HepG2 (cell line): Measurements from ENCODE around the gene PITHD1. TPM values are rescaled to one million over a fixed set of nuclear protein-coding genes. Genes with fewer than 3 reads are reported as not detected.

Source experiments
- AKAP8 ChIP-seq: sonication (generic); formaldehyde crosslinking; IDR thresholded peaks from 2 replicates; pipeline ENCODE4 v1.5.1; 2020; ENCODE audit warnings: mild to moderate bottlenecking, missing genetic modification reagents
- ATAD3A ChIP-seq: sonication (generic); formaldehyde crosslinking; IDR thresholded peaks from 2 replicates; pipeline ENCODE4 v1.4.0; 2020; ENCODE audit warnings: missing genetic modification reagents
- CBFB ChIP-seq: sonication (generic); formaldehyde crosslinking; IDR thresholded peaks from 2 replicates; pipeline ENCODE4 v1.4.0; 2020; ENCODE audit warnings: missing genetic modification reagents
- CERS6 ChIP-seq: sonication (generic); formaldehyde crosslinking; IDR thresholded peaks from 2 replicates; pipeline ENCODE4 v1.5.0; 2020; ENCODE audit warnings: missing genetic modification reagents
- CREB1 ChIP-seq, 2 experiments: fragments of 450-650 bp in 1 of 2; IDR thresholded peaks; 2 replicates each; pipeline ENCODE4 v1.6.1; 2016 to 2017; ENCODE audit warnings: control low read depth in 1 of 2, mild to moderate bottlenecking in 1 of 2, missing compliant biosample characterization in 1 of 2, missing genetic modification characterization in 1 of 2
- ELF3 ChIP-seq: IDR thresholded peaks from 2 replicates; pipeline ENCODE4 v1.6.1; 2016; ENCODE audit warnings: missing genetic modification reagents, missing compliant biosample characterization
- HCFC1 ChIP-seq: fragments of 150-350 bp; IDR thresholded peaks from 2 replicates; pipeline ENCODE4 v1.6.1; 2014; ENCODE audit warnings: low read depth, low read length
- HNF1B ChIP-seq: sonication (generic); formaldehyde crosslinking; IDR thresholded peaks from 2 replicates; pipeline ENCODE4 v1.5.1; 2020; ENCODE audit warnings: mild to moderate bottlenecking, moderate library complexity, missing genetic modification reagents
- HNF4A ChIP-seq: sonication (generic); formaldehyde crosslinking; IDR thresholded peaks from 2 replicates; pipeline ENCODE4 v1.4.0; 2020; ENCODE audit warnings: missing genetic modification reagents
- HNRNPK ChIP-seq: fragments of 200-400 bp; formaldehyde crosslinking; IDR thresholded peaks from 2 replicates; pipeline ENCODE4 v1.6.1; 2018; ENCODE audit warnings: low read length, low read depth, moderate library complexity, mild to moderate bottlenecking; ENCODE audit not compliant: poor library complexity, severe bottlenecking
- KDM3A ChIP-seq: IDR thresholded peaks from 2 replicates; pipeline ENCODE4 v1.6.1; 2018; ENCODE audit warnings: low read depth, missing compliant biosample characterization
- MED13 ChIP-seq: sonication (generic); formaldehyde crosslinking; IDR thresholded peaks from 2 replicates; pipeline ENCODE4 v1.5.0; 2020; ENCODE audit warnings: missing genetic modification reagents
- NFYC ChIP-seq: IDR thresholded peaks from 2 replicates; pipeline ENCODE4 v1.6.1; 2016; ENCODE audit warnings: missing genetic modification reagents, missing compliant biosample characterization
- NKX3-1 ChIP-seq: sonication (generic); formaldehyde crosslinking; IDR thresholded peaks from 2 replicates; pipeline ENCODE4 v1.5.0; 2020; ENCODE audit warnings: missing genetic modification reagents
- PRDM15 ChIP-seq: sonication (generic); formaldehyde crosslinking; IDR thresholded peaks from 2 replicates; pipeline ENCODE4 v1.4.0; 2020; ENCODE audit warnings: missing genetic modification reagents
- REPIN1 ChIP-seq: sonication (generic); formaldehyde crosslinking; IDR thresholded peaks from 2 replicates; pipeline ENCODE4 v1.8.0; 2022; ENCODE audit warnings: missing genetic modification reagents, low read depth, mild to moderate bottlenecking, borderline replicate concordance
- ZNF124 ChIP-seq: sonication (generic); formaldehyde crosslinking; IDR thresholded peaks from 2 replicates; pipeline ENCODE4 v1.4.0; 2020; ENCODE audit warnings: missing genetic modification reagents
- ZNF317 ChIP-seq: sonication (generic); formaldehyde crosslinking; IDR thresholded peaks from 2 replicates; pipeline ENCODE4 v1.5.0; 2020; ENCODE audit warnings: mild to moderate bottlenecking, missing genetic modification reagents
- ZNF331 ChIP-seq: sonication (generic); formaldehyde crosslinking; IDR thresholded peaks from 2 replicates; pipeline ENCODE4 v1.4.0; 2020; ENCODE audit warnings: missing genetic modification reagents
- ZNF800 ChIP-seq: sonication (generic); formaldehyde crosslinking; IDR thresholded peaks from 2 replicates; pipeline ENCODE4 v1.4.0; 2020; ENCODE audit warnings: missing genetic modification reagents
- polyA plus RNA-seq, 8 experiments: library from polyadenylated mRNA; depleted of rRNA in 3 of 8; stranded (reverse) in 7 of 8; unstranded in 1 of 8; fragments of >200 nt; fragmentation: Illumina TruSeq in 4 of 8; extraction: Trizol in 4 of 8; gene quantifications; 2 replicates each; pipeline versions ENCODE4 v1.2.1 to v1.2.3, GENCODE V29; 2011 to 2016; ENCODE audit warnings: low read depth in 4 of 8, missing spikeins in 1 of 8, mixed read lengths in 1 of 8; ENCODE audit not compliant: insufficient read depth in 1 of 8
- total RNA-seq, 5 experiments: library from RNA; depleted of rRNA; stranded (reverse); fragments of >200 nt; fragmentation: Illumina TruSeq; extraction: Trizol; gene quantifications; 2 replicates each; pipeline ENCODE4 v1.2.3, GENCODE V29; 2016; ENCODE audit warnings: low read depth in 1 of 5
- TF ChIP-seq, protein P1 (sequence below): sonication (generic); formaldehyde crosslinking; IDR thresholded peaks from 2 replicates; pipeline ENCODE4 v1.5.0; 2020; ENCODE audit warnings: missing genetic modification reagents

PITHD1 gene
- total and polyA plus RNA-seq, 2 of the 13 experiments (the other 11 are each of a cell fraction or from before 2014, with no cell fraction given) = 28.0 to 37.3 TPM

GRCh38 chr1:23799570-23800399 lies 21.6 kb downstream of the PITHD1 start (continued):
- TF ChIP-seq HNF1B (CRISPR knock-in tag) (no peak; the same call in 1 of the 2 replicates), ATAD3A (no peak), ZNF800 (no peak), REPIN1 (CRISPR knock-in tag) (no peak), NFYC (CRISPR knock-in tag) (no peak), KDM3A (CRISPR knock-in tag) (no peak; the same call in 1 of the 2 replicates), CREB1 (IDR thresholded peaks at IDR 0.05) (no peak), CREB1 (CRISPR knock-in tag; IDR thresholded peaks at IDR 0.05) (no peak), ZNF317 (CRISPR knock-in tag) (no peak), PRDM15 (no peak), ELF3 (CRISPR knock-in tag) (peak; percentile 89), MED13 (CRISPR knock-in tag) (0 out of 2 replicates have a peak, but pooled peaks have one; percentile 69), HNF4A (CRISPR knock-in tag) (peak; percentile 63), NKX3-1 (0 out of 2 replicates have a peak, but pooled peaks have one; percentile 25), HCFC1 (no peak), CBFB (CRISPR knock-in tag) (no peak), ZNF124 (CRISPR knock-in tag) (no peak), HNRNPK (no peak), CERS6 (CRISPR knock-in tag) (no peak), ZNF331 (CRISPR knock-in tag) (no peak), AKAP8 (CRISPR knock-in tag) (no peak; the same call in none of the 2 replicates)
- TF ChIP-seq, protein P1, sequence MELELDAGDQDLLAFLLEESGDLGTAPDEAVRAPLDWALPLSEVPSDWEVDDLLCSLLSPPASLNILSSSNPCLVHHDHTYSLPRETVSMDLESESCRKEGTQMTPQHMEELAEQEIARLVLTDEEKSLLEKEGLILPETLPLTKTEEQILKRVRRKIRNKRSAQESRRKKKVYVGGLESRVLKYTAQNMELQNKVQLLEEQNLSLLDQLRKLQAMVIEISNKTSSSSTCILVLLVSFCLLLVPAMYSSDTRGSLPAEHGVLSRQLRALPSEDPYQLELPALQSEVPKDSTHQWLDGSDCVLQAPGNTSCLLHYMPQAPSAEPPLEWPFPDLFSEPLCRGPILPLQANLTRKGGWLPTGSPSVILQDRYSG (CRISPR knock-in tag) = no peak
